ENCODE data around the gene SMAD6. TPM values are rescaled to one million over a fixed set of nuclear protein-coding genes. Genes with fewer than 3 reads are reported as not detected.

The SMAD6 gene
- total RNA-seq, 4 donors from 2014 or later = 1.7 to 6.3 (median 3.8) TPM

GRCh38 chr15:66803182-66803729 lies 101.2 kb downstream of the SMAD6 start:
- intact Hi-C loops (cut with DNase I) = no loop called here
- no peak for DNase-seq
- H3K27me3 ChIP-seq = no peaks in the 10 kb centered on the region
- no peak for TF ChIP-seq CTCF (IDR thresholded peaks at IDR 0.05)
- no peak for TF ChIP-seq POLR2A (IDR thresholded peaks at IDR 0.05)
- peak overlapping the region; percentile 55 to 85 (median 69) for H3K27ac ChIP-seq
- H3K4me3 ChIP-seq = no peak overlapping the region
- peaks cover 18 to 29% (median 21%) of the 10 kb centered on the region in 3 donors for H3K4me1 ChIP-seq
- 20 to 29% methylated on average over 3 to 10 of the region's 12 CpGs for WGBS, 2 donors
- no peaks in the 10 kb centered on the region for H3K36me3 ChIP-seq
- H3K9me3 ChIP-seq = no peaks in the 10 kb centered on the region

- Histone ChIP-seq H3K27ac (peak overlapping the region; percentile 48 to 85 (median 65)), H3K4me1 (peaks cover 18 to 29% (median 21%) of the 10 kb centered on the region in 3 donors), H3K9me3 (no peaks in the 10 kb centered on the region), H3K36me3 (no peaks in the 10 kb centered on the region), H3K4me3 (no peak overlapping the region), H3K27me3 (no peaks in the 10 kb centered on the region)
- no peak for DNase-seq
- TF ChIP-seq POLR2A (IDR thresholded peaks at IDR 0.05) (no peak), CTCF (IDR thresholded peaks at IDR 0.05) (no peak)
- intact Hi-C loops (cut with DNase I) = no loop called here
- WGBS, 2 donors = 60% methylated on average over 1 of the region's 1 CpG; no CpG with 5 or more reads in 1 of the 2 donors
Measured at GRCh38 chr15:66803749-66804148, 101.7 kb downstream of the SMAD6 start.

GRCh38 chr15:66805202-66805885 lies 103.3 kb downstream of the SMAD6 start:
- WGBS, 2 donors = 83 to 100% methylated on average over 1 to 3 of the region's 3 CpGs
- H3K4me1 ChIP-seq = peaks cover 18 to 29% (median 21%) of the 10 kb centered on the region in 3 donors
- intact Hi-C loops (cut with DNase I) = no loop called here

GRCh38 chr15:66808181-66808824 lies 106.3 kb downstream of the SMAD6 start:
- intact Hi-C loops (cut with DNase I) = no loop called here
- peaks cover 2 to 10% (median 5%) of the 10 kb centered on the region in 3 donors for H3K4me1 ChIP-seq
- no peaks in the 10 kb centered on the region for H3K36me3 ChIP-seq
- H3K4me3 ChIP-seq = no peak overlapping the region
- no peaks in the 10 kb centered on the region for H3K27me3 ChIP-seq
- 74 to 89% methylated on average over 7 to 8 of the region's 21 CpGs for WGBS, 2 donors
- TF ChIP-seq POLR2A (IDR thresholded peaks at IDR 0.05) (no peak), CTCF (IDR thresholded peaks at IDR 0.05) (no peak)
- no peak overlapping the region for H3K27ac ChIP-seq
- no peaks in the 10 kb centered on the region for H3K9me3 ChIP-seq
- no peak for DNase-seq

More at GRCh38 chr15:66805202-66805885, 103.3 kb downstream of the SMAD6 start:
- H3K27me3 ChIP-seq = no peaks in the 10 kb centered on the region
- peak overlapping the region in 2 of 4 donors; percentile 29 to 33 for H3K27ac ChIP-seq
- no peak for DNase-seq
- H3K9me3 ChIP-seq = no peaks in the 10 kb centered on the region
- H3K36me3 ChIP-seq = no peaks in the 10 kb centered on the region
- H3K4me3 ChIP-seq = no peak overlapping the region
- TF ChIP-seq CTCF (IDR thresholded peaks at IDR 0.05) = no peak
- TF ChIP-seq POLR2A (IDR thresholded peaks at IDR 0.05) = no peak

- Histone ChIP-seq H3K27ac (no peak overlapping the region), H3K4me3 (no peak overlapping the region), H3K4me1 (no peaks in the 10 kb centered on the region), H3K9me3 (peaks cover 0 to 7% (median 5%) of the 10 kb centered on the region in 3 donors), H3K36me3 (no peaks in the 10 kb centered on the region), H3K27me3 (no peaks in the 10 kb centered on the region)
- intact Hi-C loops (cut with DNase I) = no loop called here
- 79 to 86% methylated on average over 4 of the region's 4 CpGs for WGBS, 2 donors
- TF ChIP-seq CTCF (IDR thresholded peaks at IDR 0.05) = no peak
- no peak for TF ChIP-seq POLR2A (IDR thresholded peaks at IDR 0.05)
- DNase-seq = no peak
Measured at GRCh38 chr15:66809664-66810063, 107.6 kb downstream of the SMAD6 start.
